ENCODE measurements around the gene NFIL3.
"Not testable (repeated sequence)": the region's sequence is repeated elsewhere in the genome, so short reads cannot be mapped to it uniquely, and the experiment has no call there.

Gene NFIL3, protein sequence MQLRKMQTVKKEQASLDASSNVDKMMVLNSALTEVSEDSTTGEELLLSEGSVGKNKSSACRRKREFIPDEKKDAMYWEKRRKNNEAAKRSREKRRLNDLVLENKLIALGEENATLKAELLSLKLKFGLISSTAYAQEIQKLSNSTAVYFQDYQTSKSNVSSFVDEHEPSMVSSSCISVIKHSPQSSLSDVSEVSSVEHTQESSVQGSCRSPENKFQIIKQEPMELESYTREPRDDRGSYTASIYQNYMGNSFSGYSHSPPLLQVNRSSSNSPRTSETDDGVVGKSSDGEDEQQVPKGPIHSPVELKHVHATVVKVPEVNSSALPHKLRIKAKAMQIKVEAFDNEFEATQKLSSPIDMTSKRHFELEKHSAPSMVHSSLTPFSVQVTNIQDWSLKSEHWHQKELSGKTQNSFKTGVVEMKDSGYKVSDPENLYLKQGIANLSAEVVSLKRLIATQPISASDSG

GRCh38 chr9:91423785-91424402 is at the start of gene NFIL3:
Gene NFIL3, minus strand, starts transcription at chr9:91423832. Its CDS starts 13,098 bp downstream, at chr9:91410734.
- DNase-seq (ENCODE audit: low read depth, low spot score) = peak; percentile 31
- H3K27ac ChIP-seq = peak within 1 kb of the TSS; percentile 92

DNA sequence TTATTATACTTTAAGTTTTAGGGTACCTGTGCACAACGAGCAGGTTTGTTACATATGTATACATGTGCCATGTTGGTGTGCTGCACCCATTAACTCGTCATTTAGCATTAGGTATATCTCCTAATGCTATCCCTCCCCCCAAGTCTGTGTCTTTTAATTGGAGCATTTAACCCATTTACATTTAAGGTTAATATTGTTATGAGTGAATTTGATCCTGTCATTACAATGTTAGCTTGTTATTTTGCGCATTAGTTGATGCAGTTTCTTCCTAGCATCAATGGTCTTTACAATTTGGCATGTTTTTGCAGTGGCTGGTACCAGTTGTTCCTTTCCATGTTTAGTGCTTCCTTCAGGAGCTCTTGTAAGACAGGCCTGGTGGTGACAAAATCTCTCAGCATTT is 47.9 kb upstream of the NFIL3 start:
- not testable (repeated sequence) for H3K27ac ChIP-seq; DNase-seq (ENCODE audit: low read depth, low spot score)

GRCh38 chr9:91465420-91465819 is 41.8 kb upstream of the NFIL3 start:
- DNase-seq (ENCODE audit: low read depth, low spot score) = peak; percentile 37
- peak overlapping the region; percentile 57 for H3K27ac ChIP-seq

GRCh38 chr9:91458906-91459305 is 35.3 kb upstream of the NFIL3 start:
- no peak for DNase-seq (ENCODE audit: low read depth, low spot score)
- H3K27ac ChIP-seq = no peak overlapping the region

- no peak for DNase-seq (ENCODE audit: low read depth, low spot score)
- no peak overlapping the region for H3K27ac ChIP-seq
Observed at GRCh38 chr9:91452844-91453243, 29.2 kb upstream of the NFIL3 start.

GRCh38 chr9:91451431-91452270 is 28.0 kb upstream of the NFIL3 start:
- peak; percentile 41 for DNase-seq (ENCODE audit: low read depth, low spot score)
- H3K27ac ChIP-seq = no peak overlapping the region

DNA sequence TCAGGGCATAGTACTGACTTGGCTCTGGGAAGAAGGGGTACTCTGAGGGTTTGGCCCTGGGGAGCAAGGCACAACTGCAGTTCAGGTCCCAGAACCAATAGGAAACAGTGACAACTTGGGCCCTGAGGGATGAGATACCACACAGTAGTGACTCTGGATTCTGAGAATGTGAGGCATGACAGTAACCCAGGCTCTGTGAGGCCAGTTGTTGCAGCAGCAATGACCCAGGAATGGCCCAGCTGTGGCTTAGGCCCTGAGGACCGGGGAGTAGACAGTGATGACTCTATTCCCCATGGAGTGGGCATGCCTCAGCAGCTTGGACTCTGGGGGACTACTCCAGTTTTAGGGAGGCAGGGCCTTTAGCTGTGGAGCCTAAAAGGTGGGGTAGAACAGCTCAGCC is 21.5 kb upstream of the NFIL3 start:
- DNase-seq (ENCODE audit: low read depth, low spot score) = no peak
- H3K27ac ChIP-seq = no peak overlapping the region

GRCh38 chr9:91443994-91444392 is 20.4 kb upstream of the NFIL3 start:
- H3K27ac ChIP-seq = no peak overlapping the region
- DNase-seq (ENCODE audit: low read depth, low spot score) = no peak

DNA sequence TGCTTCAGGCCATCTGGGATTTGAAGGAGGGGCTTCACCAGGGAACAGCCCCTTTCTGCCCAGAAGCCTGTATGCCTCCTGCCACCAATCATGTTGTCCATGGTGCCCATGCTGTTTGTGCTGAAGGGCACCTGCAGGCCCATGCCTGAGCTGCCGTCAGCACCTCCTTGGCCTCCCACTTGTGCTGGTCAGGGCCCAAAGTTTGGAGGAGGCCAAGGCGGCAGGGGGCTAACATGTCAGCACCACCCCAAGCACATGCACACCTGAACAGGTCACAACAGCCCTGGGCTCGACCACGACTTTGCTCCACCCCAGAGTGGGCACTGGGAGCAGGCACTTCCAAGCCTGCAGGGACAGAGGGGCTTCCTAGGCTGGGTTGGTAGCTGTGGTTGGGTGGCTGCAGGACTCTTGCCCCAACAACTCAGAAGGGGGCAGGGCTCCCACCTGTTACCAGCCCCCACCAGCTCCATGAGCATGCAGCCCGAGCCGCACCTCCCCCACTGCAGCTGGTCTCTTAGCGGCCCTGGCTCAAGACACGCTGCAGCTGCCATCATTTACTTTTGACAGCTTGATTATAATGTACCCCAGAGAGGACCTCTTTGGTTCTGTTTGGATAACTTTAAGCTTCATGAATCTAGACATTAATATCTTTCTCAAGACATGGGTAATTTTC is 19.8 kb upstream of the NFIL3 start:
- DNase-seq (ENCODE audit: low read depth, low spot score) = no peak
- no peak overlapping the region for H3K27ac ChIP-seq

GRCh38 chr9:91436841-91437240 is 13.2 kb upstream of the NFIL3 start:
- H3K27ac ChIP-seq = no peak overlapping the region
- DNase-seq (ENCODE audit: low read depth, low spot score) = no peak

DNA sequence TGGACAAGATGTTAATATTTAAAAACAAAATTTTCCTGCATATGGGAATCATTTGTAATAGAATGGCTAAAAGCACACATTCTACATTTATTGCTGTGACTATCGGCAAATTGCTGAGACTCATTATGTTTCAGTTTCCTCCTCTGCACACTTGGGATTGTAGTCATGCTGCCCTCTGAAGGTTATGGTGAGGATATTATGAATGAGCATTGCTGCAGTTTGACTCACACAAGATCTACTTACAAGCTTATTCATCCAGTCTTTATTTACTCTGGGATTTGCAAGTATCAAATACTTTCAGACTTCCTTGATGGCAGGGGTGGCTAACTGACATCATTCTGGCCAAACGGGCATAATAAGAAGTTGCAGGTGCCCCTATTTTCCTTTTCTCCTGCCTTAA is 9.5 kb upstream of the NFIL3 start:
- no peak overlapping the region for H3K27ac ChIP-seq
- DNase-seq (ENCODE audit: low read depth, low spot score) = peak; percentile 92

DNA sequence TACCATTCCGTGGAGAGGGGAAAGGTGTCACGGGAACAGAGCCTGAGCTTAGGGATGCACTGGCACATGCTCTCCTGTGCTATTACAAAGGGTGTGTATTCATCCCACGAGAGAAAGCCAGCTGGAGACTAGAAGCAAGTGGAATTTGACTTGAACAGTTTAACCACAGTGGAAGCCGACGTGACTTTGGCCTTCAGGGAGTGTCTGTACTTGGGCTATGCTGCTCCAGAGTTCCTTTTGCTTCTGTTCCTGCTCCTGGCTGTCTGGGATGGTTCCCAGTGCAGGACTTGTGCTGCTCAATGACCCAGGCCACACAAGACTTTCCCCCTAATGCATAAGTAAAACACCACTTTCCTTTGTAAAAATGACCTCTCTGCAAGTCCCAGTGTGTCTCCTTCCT is 7.9 kb upstream of the NFIL3 start:
- no peak for DNase-seq (ENCODE audit: low read depth, low spot score)
- no peak overlapping the region for H3K27ac ChIP-seq

DNA sequence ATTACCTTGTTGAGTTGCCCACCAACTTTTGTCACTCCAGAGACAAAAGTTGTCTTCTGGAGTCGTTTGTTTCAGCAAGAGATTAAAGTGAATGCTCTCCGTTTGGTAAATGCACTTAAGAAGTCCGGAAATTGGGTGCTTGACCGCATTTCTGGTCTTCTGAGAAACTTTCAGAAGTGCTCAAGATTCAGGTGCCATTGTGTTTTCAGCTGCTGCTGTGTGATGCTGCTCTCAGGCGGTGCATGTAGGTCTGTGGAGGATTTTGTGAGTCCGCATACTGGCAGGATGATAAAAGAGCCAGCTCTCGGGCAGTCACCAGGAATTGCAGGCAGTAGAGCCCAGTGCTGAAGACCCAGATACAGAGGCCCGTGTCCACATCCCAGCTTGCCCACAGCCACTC is 5.9 kb upstream of the NFIL3 start:
- no peak overlapping the region for H3K27ac ChIP-seq

DNA sequence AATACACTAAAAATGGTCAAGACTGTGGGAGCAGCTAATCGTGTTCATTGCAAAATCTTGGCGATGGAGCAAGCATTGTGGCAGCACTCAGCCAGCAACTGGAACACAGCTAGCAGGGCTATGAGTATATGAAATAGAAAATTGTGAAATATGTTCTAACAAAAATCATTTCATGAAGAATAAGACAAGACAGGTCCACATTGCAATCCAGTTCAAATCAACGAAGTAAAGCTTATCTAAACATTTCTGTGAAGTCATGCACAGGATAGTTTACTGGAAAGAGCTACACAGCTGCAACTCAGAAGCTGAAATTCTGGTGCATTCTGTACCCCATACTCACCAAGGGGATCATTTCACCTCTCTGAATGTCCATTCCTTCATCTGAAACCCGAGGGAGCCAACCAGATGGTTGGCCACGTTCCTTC is 5.3 kb upstream of the NFIL3 start:
- no peak for DNase-seq (ENCODE audit: low read depth, low spot score)
- no peak overlapping the region for H3K27ac ChIP-seq

More for the DNA sequence above, 5.9 kb upstream of the NFIL3 start:
- DNase-seq (ENCODE audit: low read depth, low spot score) = no peak

GRCh38 chr9:91428436-91428835 is 4.8 kb upstream of the NFIL3 start:
- no peak for DNase-seq (ENCODE audit: low read depth, low spot score)
- no peak overlapping the region for H3K27ac ChIP-seq

DNA sequence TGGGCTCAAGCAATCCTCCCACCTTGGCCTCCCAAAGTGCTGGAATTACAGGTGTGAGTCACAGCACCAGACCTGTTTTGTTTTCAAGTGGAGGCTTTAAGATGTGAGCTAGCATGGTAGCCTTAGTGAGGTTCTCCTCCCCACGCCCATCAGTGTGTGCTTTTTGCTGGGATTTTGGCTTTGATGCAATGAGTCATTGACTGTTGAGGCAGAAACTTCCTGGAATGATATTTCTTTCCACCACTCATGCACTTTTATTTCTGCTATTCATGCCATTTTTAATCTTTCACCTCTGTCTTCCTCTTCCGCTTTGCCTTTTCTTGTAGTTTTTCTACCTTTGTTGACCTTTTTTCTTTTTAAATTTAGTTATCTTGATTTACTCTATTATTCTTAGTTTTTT is 4.2 kb upstream of the NFIL3 start:
- peak; percentile 72 for DNase-seq (ENCODE audit: low read depth, low spot score)
- H3K27ac ChIP-seq = no peak overlapping the region

GRCh38 chr9:91426123-91426745 is 2.6 kb upstream of the NFIL3 start:
- no peak for DNase-seq (ENCODE audit: low read depth, low spot score)
- no peak overlapping the region for H3K27ac ChIP-seq

DNA sequence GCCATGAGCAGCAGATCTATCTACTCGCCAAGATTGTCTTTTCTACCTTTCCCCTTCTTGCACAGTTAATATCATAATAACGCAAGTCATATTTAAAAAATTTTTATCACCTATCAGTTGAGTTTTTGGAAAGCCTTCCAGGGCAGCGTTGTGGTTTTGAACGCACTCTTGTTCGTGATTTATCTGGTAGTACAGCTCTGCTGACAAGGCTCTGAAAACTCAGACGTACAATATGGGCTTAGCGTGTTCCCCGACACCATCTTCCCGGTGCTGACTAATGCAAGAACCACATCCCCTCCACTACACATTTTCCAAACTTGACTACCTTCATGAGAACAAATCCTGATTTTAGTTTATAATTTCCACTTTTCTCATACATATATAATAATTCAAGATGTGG is 1.6 kb upstream of the NFIL3 start:
- no peak overlapping the region for H3K27ac ChIP-seq
- no peak for DNase-seq (ENCODE audit: low read depth, low spot score)

GRCh38 chr9:91424403-91425176 is 958 bp upstream of the NFIL3 start:
- H3K27ac ChIP-seq = peak overlapping the region; percentile 92
- peak; percentile 40 for DNase-seq (ENCODE audit: low read depth, low spot score)
